WTC11 (cell line): ENCODE data around the gene PPP1R10. TPM values are rescaled to one million over a fixed set of nuclear protein-coding genes. Genes with fewer than 3 reads are reported as not detected.

Experiments
- ATAC-seq: fragments of 200-7000 bp; cut with Tn5 transposase; 2 replicates; pipeline ENCODE4 v1.10.0; 2021; ENCODE audit warnings: mild to moderate bottlenecking, moderate library complexity
- CTCF ChIA-PET: fragments of 300-600 bp; sonication (Branson Sonifier 250); formaldehyde crosslinking; loops from one replicate; lab custom pipeline; 2021; ENCODE audit warnings: antibody characterized with exemption; lab: Charles Lee
- POLR2A ChIA-PET: fragments of 350-600 bp; sonication (Branson Sonifier 250); formaldehyde crosslinking; loops from one replicate; lab custom pipeline; 2021; ENCODE audit warnings: antibody characterized with exemption; lab: Charles Lee
- DNase-seq: peaks from one replicate; pipeline ENCODE4 v3.0.0; 2021; ENCODE audit warnings: low spot score
- H3K27ac Mint-ChIP-seq: 2 replicates; pipeline ENCODE4 v1.8.0; 2021; ENCODE audit warnings: mixed read lengths
- H3K27me3 Mint-ChIP-seq: 2 replicates; pipeline ENCODE4 v1.8.0; 2021; ENCODE audit warnings: low read depth, mild to moderate bottlenecking, moderate library complexity, mixed read lengths
- H3K36me3 Mint-ChIP-seq: 2 replicates; pipeline ENCODE4 v1.8.0; 2021; ENCODE audit warnings: mixed read lengths
- H3K4me1 Mint-ChIP-seq: 2 replicates; pipeline ENCODE4 v1.8.0; 2022; ENCODE audit warnings: mixed read lengths
- H3K4me3 Mint-ChIP-seq: 2 replicates; pipeline ENCODE4 v1.8.0; 2021; ENCODE audit warnings: mild to moderate bottlenecking, moderate library complexity, mixed read lengths
- H3K9me3 Mint-ChIP-seq: 2 replicates; pipeline ENCODE4 v1.8.0; 2021; ENCODE audit warnings: mixed read lengths
- CBFB ChIP-seq: sonication (generic); formaldehyde crosslinking; IDR thresholded peaks from 2 replicates; pipeline ENCODE4 v1.8.1; 2022; ENCODE audit warnings: mild to moderate bottlenecking, low read depth, missing genetic modification reagents
- CREB1 ChIP-seq: sonication (generic); formaldehyde crosslinking; IDR thresholded peaks from 2 replicates; pipeline ENCODE4 v1.8.0; 2023; ENCODE audit warnings: mild to moderate bottlenecking, missing genetic modification reagents
- FOXJ3 ChIP-seq: sonication (generic); formaldehyde crosslinking; IDR thresholded peaks from 2 replicates; pipeline ENCODE4 v1.9.0; 2021; ENCODE audit warnings: missing genetic modification reagents, mild to moderate bottlenecking, borderline replicate concordance
- FOXP1 ChIP-seq: sonication (generic); formaldehyde crosslinking; IDR thresholded peaks from 2 replicates; pipeline ENCODE4 v1.8.0; 2022; ENCODE audit warnings: missing genetic modification reagents, mild to moderate bottlenecking, moderate library complexity, borderline replicate concordance
- HMGA2 ChIP-seq: fragments of 250-450 bp; sonication (Bioruptor Pico); IDR thresholded peaks from 2 replicates; pipeline ENCODE4 v1.4.0; 2021; ENCODE audit warnings: mild to moderate bottlenecking, moderate library complexity
- IRF2 ChIP-seq: sonication (generic); formaldehyde crosslinking; IDR thresholded peaks from 2 replicates; pipeline ENCODE4 v1.8.0; 2022; ENCODE audit warnings: low read depth, missing genetic modification reagents, borderline replicate concordance
- KAT7 ChIP-seq: sonication (generic); formaldehyde crosslinking; IDR thresholded peaks from 2 replicates; pipeline ENCODE4 v1.8.1; 2023; ENCODE audit warnings: missing genetic modification reagents, mild to moderate bottlenecking, borderline replicate concordance
- MXD4 ChIP-seq: fragments of 250-450 bp; sonication (Bioruptor Pico); IDR thresholded peaks from 2 replicates; pipeline ENCODE4 v1.8.0; 2021; ENCODE audit warnings: mild to moderate bottlenecking, moderate library complexity, borderline replicate concordance
- NFATC4 ChIP-seq: fragments of 250-450 bp; sonication (Bioruptor Pico); IDR thresholded peaks from 2 replicates; pipeline ENCODE4 v1.9.0; 2021; ENCODE audit warnings: mild to moderate bottlenecking
- NFYB ChIP-seq: sonication (generic); formaldehyde crosslinking; conservative IDR thresholded peaks from 2 replicates; pipeline ENCODE4 v1.8.0; 2022; ENCODE audit warnings: low read depth, missing genetic modification reagents
- NR1H2 ChIP-seq: sonication (generic); formaldehyde crosslinking; IDR thresholded peaks from 2 replicates; pipeline ENCODE4 v1.9.0; 2021; ENCODE audit warnings: mild to moderate bottlenecking, moderate library complexity, missing genetic modification reagents
- NR3C1 ChIP-seq: sonication (generic); formaldehyde crosslinking; conservative IDR thresholded peaks from 2 replicates; pipeline ENCODE4 v1.8.1; 2023; ENCODE audit warnings: low read depth, mild to moderate bottlenecking, missing genetic modification reagents
- SMAD3 ChIP-seq: sonication (generic); formaldehyde crosslinking; IDR thresholded peaks from 2 replicates; pipeline ENCODE4 v1.8.0; 2022; ENCODE audit warnings: missing genetic modification reagents, mild to moderate bottlenecking, borderline replicate concordance
- TEAD4 ChIP-seq: sonication (generic); formaldehyde crosslinking; IDR thresholded peaks from 2 replicates; pipeline ENCODE4 v1.8.0; 2022; ENCODE audit warnings: mild to moderate bottlenecking, missing genetic modification reagents
- ZBTB21 ChIP-seq: sonication (generic); formaldehyde crosslinking; IDR thresholded peaks from 2 replicates; pipeline ENCODE4 v1.8.1; 2023; ENCODE audit warnings: mild to moderate bottlenecking, missing genetic modification reagents, borderline replicate concordance
- ZNF232 ChIP-seq: sonication (generic); formaldehyde crosslinking; IDR thresholded peaks from 2 replicates; pipeline ENCODE4 v1.8.0; 2022; ENCODE audit warnings: mild to moderate bottlenecking, missing genetic modification reagents
- ZNF317 ChIP-seq: sonication (generic); formaldehyde crosslinking; IDR thresholded peaks from 2 replicates; pipeline ENCODE4 v1.8.1; 2023; ENCODE audit warnings: low read depth, mild to moderate bottlenecking, moderate library complexity, missing genetic modification reagents, borderline replicate concordance
- total RNA-seq: library from RNA; stranded (reverse); gene quantifications from 3 replicates; pipeline ENCODE4 v1.2.3, GENCODE V29; 2021
- TF ChIP-seq, protein P1 (sequence below): sonication (generic); formaldehyde crosslinking; IDR thresholded peaks from 2 replicates; pipeline ENCODE4 v1.8.0; 2022; ENCODE audit warnings: mild to moderate bottlenecking, missing genetic modification reagents
- TF ChIP-seq, protein P2 (sequence below): sonication (generic); formaldehyde crosslinking; IDR thresholded peaks from 2 replicates; pipeline ENCODE4 v1.8.0; 2022; ENCODE audit warnings: mild to moderate bottlenecking, missing genetic modification reagents
- TF ChIP-seq, protein P3 (sequence below): sonication (generic); formaldehyde crosslinking; IDR thresholded peaks from 2 replicates; pipeline ENCODE4 v1.8.1; 2023; ENCODE audit warnings: mild to moderate bottlenecking, missing genetic modification reagents, moderate library complexity
- TF ChIP-seq, protein P4 (sequence below): sonication (generic); formaldehyde crosslinking; IDR thresholded peaks from 2 replicates; pipeline ENCODE4 v1.8.0; 2022; ENCODE audit warnings: mild to moderate bottlenecking, missing genetic modification reagents
- TF ChIP-seq, protein P5 (sequence below): sonication (generic); formaldehyde crosslinking; IDR thresholded peaks from 2 replicates; pipeline ENCODE4 v1.8.1; 2023; ENCODE audit warnings: mild to moderate bottlenecking, moderate library complexity, missing genetic modification reagents
- TF ChIP-seq, protein P6 (sequence below): fragments of 250-450 bp; sonication (Bioruptor Pico); IDR thresholded peaks from 2 replicates; pipeline ENCODE4 v1.9.0; 2021; ENCODE audit warnings: mild to moderate bottlenecking, borderline replicate concordance
- TF ChIP-seq, protein P7 (sequence below): fragments of 250-450 bp; sonication (Bioruptor Pico); IDR thresholded peaks from 2 replicates; pipeline ENCODE4 v1.9.0; 2021; ENCODE audit warnings: mild to moderate bottlenecking

The PPP1R10 gene
- total RNA-seq, 1 experiment from 2014 or later = 83.1 TPM

DNA sequence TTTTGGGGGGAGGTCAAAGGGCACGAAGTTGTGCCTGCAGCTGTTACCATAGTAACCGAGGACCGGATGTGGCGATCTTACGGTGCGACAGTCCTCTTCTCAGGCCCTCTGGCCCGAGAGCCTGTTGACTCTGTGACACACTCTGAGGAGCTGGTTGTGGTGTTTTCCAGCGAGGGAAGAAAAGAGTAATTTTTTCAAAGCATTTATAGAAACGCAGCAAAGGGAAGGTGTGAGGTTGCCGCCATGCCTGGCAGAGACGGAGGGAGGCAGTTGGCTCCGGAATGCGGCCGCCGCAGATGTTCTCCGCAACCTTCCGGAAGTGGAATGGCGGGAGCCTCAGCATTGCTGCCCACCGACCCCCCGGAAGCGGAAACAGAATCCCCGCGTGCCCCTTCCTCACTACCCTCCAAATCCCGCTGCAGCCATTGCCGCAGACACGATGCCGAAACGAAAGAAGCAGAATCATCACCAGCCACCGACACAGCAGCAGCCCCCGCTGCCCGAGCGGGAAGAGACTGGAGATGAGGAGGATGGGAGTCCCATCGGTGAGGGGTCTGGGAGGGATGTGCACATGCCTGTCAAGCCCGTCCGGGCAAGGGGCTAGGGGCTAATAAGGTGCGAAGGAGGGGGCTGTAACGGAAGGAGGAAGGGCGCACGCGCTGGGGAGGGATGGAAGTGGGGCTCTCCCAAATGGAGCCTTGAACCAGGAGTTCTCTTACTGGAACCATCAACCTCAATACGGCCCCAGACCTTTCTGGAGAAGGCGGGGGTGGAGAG lies 59.9 kb downstream of the PPP1R10 start, which contains the start of gene PRR3 (continued):
- TF ChIP-seq, protein P1, sequence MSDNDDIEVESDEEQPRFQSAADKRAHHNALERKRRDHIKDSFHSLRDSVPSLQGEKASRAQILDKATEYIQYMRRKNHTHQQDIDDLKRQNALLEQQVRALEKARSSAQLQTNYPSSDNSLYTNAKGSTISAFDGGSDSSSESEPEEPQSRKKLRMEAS (CRISPR knock-in tag) = peak; percentile 99
- TF ChIP-seq NFATC4 (CRISPR knock-in tag) (no peak), ZNF317 (0 out of 2 replicates have a peak, but pooled peaks have one; percentile 50), HMGA2 (no peak; the same call in 1 of the 2 replicates), CREB1 (CRISPR knock-in tag) (peak; percentile 76; the same call in 1 of the 2 replicates), TEAD4 (peak; percentile 83; the same call in 1 of the 2 replicates), MXD4 (no peak), ZBTB21 (CRISPR knock-in tag) (no peak)
- TF ChIP-seq, protein P2, sequence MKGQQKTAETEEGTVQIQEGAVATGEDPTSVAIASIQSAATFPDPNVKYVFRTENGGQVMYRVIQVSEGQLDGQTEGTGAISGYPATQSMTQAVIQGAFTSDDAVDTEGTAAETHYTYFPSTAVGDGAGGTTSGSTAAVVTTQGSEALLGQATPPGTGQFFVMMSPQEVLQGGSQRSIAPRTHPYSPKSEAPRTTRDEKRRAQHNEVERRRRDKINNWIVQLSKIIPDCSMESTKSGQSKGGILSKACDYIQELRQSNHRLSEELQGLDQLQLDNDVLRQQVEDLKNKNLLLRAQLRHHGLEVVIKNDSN (CRISPR knock-in tag) = peak; percentile 78
- TF ChIP-seq, protein P3, sequence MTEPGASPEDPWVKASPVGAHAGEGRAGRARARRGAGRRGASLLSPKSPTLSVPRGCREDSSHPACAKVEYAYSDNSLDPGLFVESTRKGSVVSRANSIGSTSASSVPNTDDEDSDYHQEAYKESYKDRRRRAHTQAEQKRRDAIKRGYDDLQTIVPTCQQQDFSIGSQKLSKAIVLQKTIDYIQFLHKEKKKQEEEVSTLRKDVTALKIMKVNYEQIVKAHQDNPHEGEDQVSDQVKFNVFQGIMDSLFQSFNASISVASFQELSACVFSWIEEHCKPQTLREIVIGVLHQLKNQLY (CRISPR knock-in tag) = no peak
- TF ChIP-seq, protein P4, sequence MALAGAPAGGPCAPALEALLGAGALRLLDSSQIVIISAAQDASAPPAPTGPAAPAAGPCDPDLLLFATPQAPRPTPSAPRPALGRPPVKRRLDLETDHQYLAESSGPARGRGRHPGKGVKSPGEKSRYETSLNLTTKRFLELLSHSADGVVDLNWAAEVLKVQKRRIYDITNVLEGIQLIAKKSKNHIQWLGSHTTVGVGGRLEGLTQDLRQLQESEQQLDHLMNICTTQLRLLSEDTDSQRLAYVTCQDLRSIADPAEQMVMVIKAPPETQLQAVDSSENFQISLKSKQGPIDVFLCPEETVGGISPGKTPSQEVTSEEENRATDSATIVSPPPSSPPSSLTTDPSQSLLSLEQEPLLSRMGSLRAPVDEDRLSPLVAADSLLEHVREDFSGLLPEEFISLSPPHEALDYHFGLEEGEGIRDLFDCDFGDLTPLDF (CRISPR knock-in tag) = peak; percentile 91

DNA sequence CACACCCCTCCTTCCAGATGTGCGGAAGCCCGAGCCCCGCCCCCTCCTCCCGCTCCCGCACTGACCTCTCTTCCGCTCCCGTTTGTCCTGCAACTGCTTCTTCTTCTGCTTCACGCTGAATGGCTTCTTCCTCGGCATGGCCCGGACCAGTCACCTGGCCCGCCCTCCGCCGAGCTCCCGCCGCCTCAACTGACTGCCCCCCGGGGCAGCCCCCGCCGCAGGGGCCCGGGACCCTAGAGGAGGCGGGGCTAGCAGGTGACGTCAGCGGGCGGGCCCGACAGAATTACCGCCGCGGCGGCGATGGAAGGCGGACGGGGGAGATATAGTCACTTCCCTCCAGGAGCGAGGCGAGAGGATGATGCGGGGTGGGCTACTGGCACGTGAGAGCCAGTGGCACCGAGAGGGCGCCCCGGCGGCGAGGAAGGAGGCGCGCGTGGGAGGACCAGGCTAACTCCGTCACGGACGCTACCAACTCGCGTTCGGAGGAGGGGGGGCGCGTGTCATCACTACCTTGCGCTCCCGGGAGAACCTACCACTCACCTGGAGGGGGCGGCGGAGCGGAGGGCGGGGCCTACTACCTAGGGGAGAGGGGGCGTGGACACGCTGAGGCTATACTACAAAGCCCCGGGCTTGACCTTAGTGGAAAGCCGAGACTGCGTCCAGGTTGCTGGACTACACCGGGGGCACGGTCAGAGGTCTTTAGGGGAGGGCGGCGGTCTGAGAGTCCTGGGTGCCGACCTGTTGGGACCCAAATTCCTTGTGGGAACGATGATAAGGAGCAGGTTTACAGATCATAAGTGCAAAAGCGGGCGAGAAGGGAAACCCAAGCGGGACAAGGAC lies 60.8 kb downstream of the PPP1R10 start, which contains the start of gene GNL1:
TSS of gene GNL1 (minus strand) at position 424 of the 840 bp plus-strand sequence. CDS start at position 138, 286 bp downstream.
- ATAC-seq (peak; percentile 87), DNase-seq (peak; percentile 97)
- Mint-ChIP-seq H3K27me3 (no peaks in the 10 kb centered on the region), H3K9me3 (no peaks in the 10 kb centered on the region), H3K4me3 (peak within 1 kb of the TSS; percentile 92), H3K36me3 (peaks cover 39% of the 10 kb centered on the region), H3K27ac (peak within 1 kb of the TSS; percentile 99), H3K4me1 (peaks cover 20% of the 10 kb centered on the region)
- CTCF ChIA-PET = interaction anchor here (1.2 to 3.4 kb wide), 8 partner anchors 11 to 174 kb away, joined by 3 to 38 read pairs (median 10); partner anchors contain the start of gene ABCF1
- POLR2A ChIA-PET = interaction anchor here (0.5 to 1.4 kb wide), 8 partner anchors 9 to 161 kb away, joined by 3 to 9 read pairs (median 4); partner anchors contain the start of genes ABCF1 and MDC1
- no peak for TF ChIP-seq SMAD3
- TF ChIP-seq FOXP1 (CRISPR knock-in tag) = 0 out of 2 replicates have a peak, but pooled peaks have one; percentile 55
- 0 out of 2 replicates have a peak, but pooled peaks have one; percentile 34 for TF ChIP-seq IRF2
- TF ChIP-seq NR1H2 = no peak
- no peak for TF ChIP-seq FOXJ3 (CRISPR knock-in tag)
- TF ChIP-seq, protein P5, sequence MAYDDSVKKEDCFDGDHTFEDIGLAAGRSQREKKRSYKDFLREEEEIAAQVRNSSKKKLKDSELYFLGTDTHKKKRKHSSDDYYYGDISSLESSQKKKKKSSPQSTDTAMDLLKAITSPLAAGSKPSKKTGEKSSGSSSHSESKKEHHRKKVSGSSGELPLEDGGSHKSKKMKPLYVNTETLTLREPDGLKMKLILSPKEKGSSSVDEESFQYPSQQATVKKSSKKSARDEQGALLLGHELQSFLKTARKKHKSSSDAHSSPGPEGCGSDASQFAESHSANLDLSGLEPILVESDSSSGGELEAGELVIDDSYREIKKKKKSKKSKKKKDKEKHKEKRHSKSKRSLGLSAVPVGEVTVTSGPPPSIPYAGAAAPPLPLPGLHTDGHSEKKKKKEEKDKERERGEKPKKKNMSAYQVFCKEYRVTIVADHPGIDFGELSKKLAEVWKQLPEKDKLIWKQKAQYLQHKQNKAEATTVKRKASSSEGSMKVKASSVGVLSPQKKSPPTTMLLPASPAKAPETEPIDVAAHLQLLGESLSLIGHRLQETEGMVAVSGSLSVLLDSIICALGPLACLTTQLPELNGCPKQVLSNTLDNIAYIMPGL (CRISPR knock-in tag) = peak; percentile 19; the same call in 1 of the 2 replicates
- TF ChIP-seq, protein P6, sequence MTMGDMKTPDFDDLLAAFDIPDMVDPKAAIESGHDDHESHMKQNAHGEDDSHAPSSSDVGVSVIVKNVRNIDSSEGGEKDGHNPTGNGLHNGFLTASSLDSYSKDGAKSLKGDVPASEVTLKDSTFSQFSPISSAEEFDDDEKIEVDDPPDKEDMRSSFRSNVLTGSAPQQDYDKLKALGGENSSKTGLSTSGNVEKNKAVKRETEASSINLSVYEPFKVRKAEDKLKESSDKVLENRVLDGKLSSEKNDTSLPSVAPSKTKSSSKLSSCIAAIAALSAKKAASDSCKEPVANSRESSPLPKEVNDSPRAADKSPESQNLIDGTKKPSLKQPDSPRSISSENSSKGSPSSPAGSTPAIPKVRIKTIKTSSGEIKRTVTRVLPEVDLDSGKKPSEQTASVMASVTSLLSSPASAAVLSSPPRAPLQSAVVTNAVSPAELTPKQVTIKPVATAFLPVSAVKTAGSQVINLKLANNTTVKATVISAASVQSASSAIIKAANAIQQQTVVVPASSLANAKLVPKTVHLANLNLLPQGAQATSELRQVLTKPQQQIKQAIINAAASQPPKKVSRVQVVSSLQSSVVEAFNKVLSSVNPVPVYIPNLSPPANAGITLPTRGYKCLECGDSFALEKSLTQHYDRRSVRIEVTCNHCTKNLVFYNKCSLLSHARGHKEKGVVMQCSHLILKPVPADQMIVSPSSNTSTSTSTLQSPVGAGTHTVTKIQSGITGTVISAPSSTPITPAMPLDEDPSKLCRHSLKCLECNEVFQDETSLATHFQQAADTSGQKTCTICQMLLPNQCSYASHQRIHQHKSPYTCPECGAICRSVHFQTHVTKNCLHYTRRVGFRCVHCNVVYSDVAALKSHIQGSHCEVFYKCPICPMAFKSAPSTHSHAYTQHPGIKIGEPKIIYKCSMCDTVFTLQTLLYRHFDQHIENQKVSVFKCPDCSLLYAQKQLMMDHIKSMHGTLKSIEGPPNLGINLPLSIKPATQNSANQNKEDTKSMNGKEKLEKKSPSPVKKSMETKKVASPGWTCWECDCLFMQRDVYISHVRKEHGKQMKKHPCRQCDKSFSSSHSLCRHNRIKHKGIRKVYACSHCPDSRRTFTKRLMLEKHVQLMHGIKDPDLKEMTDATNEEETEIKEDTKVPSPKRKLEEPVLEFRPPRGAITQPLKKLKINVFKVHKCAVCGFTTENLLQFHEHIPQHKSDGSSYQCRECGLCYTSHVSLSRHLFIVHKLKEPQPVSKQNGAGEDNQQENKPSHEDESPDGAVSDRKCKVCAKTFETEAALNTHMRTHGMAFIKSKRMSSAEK (CRISPR knock-in tag) = no peak
- no peak; the same call in 1 of the 2 replicates for TF ChIP-seq ZNF232
- TF ChIP-seq NFYB (CRISPR knock-in tag) = no peak; the same call in 1 of the 2 replicates
- TF ChIP-seq TEAD4 = no peak
- TF ChIP-seq NR3C1 (CRISPR knock-in tag) = no peak
- TF ChIP-seq, protein P7, sequence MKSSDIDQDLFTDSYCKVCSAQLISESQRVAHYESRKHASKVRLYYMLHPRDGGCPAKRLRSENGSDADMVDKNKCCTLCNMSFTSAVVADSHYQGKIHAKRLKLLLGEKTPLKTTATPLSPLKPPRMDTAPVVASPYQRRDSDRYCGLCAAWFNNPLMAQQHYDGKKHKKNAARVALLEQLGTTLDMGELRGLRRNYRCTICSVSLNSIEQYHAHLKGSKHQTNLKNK (CRISPR knock-in tag) = no peak
- no peak for TF ChIP-seq CBFB
- no peak for TF ChIP-seq KAT7 (CRISPR knock-in tag)
